Trophoblast cell (in vitro differentiated cells and primary cell): ENCODE data around the gene MMS22L.
A peak's percentile ranks its signal among the peaks of the same experiment; 100 is the strongest.

Experiments
- DNase-seq, 2 donors: peaks; one replicate each; pipeline ENCODE4 v3.0.0-alpha.2; 2016
- H2AFZ ChIP-seq: 2 replicates; pipeline ENCODE4 v1.6.1; 2013; ENCODE audit warnings: low read length, moderate library complexity, mild to moderate bottlenecking; ENCODE audit not compliant: insufficient read depth, poor library complexity
- H2AK5ac ChIP-seq: 2 replicates; pipeline ENCODE4 v1.6.1; 2013; ENCODE audit warnings: mild to moderate bottlenecking, low read length
- H2BK120ac ChIP-seq: 2 replicates; pipeline ENCODE4 v1.6.1; 2013; ENCODE audit warnings: low read length, mild to moderate bottlenecking, moderate library complexity; ENCODE audit not compliant: insufficient read depth, poor library complexity
- H2BK12ac ChIP-seq: 2 replicates; pipeline ENCODE4 v1.6.1; 2013; ENCODE audit warnings: mild to moderate bottlenecking, low read length, moderate library complexity
- H2BK5ac ChIP-seq: 2 replicates; pipeline ENCODE4 v1.6.1; 2013; ENCODE audit warnings: low read length, low read depth, moderate library complexity, mild to moderate bottlenecking; ENCODE audit not compliant: poor library complexity
- H3K14ac ChIP-seq: 2 replicates; pipeline ENCODE4 v1.6.1; 2013; ENCODE audit warnings: mild to moderate bottlenecking, low read length
- H3K18ac ChIP-seq: 2 replicates; pipeline ENCODE4 v1.6.1; 2013; ENCODE audit warnings: mild to moderate bottlenecking, low read length
- H3K23ac ChIP-seq: 2 replicates; pipeline ENCODE4 v1.6.1; 2013; ENCODE audit warnings: low read length
- H3K27ac ChIP-seq: 2 replicates; pipeline ENCODE4 v1.5.1; 2013; ENCODE audit warnings: low read depth, mild to moderate bottlenecking, inconsistent platforms, low read length, moderate library complexity
- H3K27me3 ChIP-seq: 2 replicates; pipeline ENCODE4 v1.6.1; 2013; ENCODE audit warnings: inconsistent platforms, mild to moderate bottlenecking, low read length, moderate library complexity; ENCODE audit not compliant: insufficient read depth
- H3K36me3 ChIP-seq, 2 experiments: 1 replicate in 1 of 2; 2 replicates in 1 of 2; pipeline ENCODE4 v1.6.1; 2013; ENCODE audit warnings: low read length in 2 of 2, mild to moderate bottlenecking in 2 of 2, moderate library complexity in 1 of 2; ENCODE audit not compliant: insufficient read depth in 2 of 2, control insufficient read depth in 1 of 2
- H3K4ac ChIP-seq: 2 replicates; pipeline ENCODE4 v1.6.1; 2013; ENCODE audit warnings: low read depth, mild to moderate bottlenecking, low read length, moderate library complexity
- H3K4me1 ChIP-seq, 2 experiments: 1 replicate in 1 of 2; 2 replicates in 1 of 2; pipeline ENCODE4 v1.6.1; 2013; ENCODE audit warnings: low read length in 2 of 2, mild to moderate bottlenecking in 2 of 2, moderate library complexity in 1 of 2; ENCODE audit not compliant: insufficient read depth in 2 of 2, control insufficient read depth in 1 of 2
- H3K4me2 ChIP-seq: 2 replicates; pipeline ENCODE4 v1.6.1; 2013; ENCODE audit warnings: inconsistent platforms, mild to moderate bottlenecking, low read length, moderate library complexity
- H3K4me3 ChIP-seq: 2 replicates; pipeline ENCODE4 v1.5.1; 2013; ENCODE audit warnings: mild to moderate bottlenecking, low read depth, low read length, inconsistent platforms
- H3K79me1 ChIP-seq: one replicate; pipeline ENCODE4 v1.6.1; 2013; ENCODE audit warnings: low read length
- H3K79me2 ChIP-seq: 2 replicates; pipeline ENCODE4 v1.6.1; 2013; ENCODE audit warnings: low read length, mild to moderate bottlenecking; ENCODE audit not compliant: control insufficient read depth, insufficient read depth, poor library complexity
- H3K9ac ChIP-seq: 2 replicates; pipeline ENCODE4 v1.6.1; 2013; ENCODE audit warnings: mild to moderate bottlenecking, low read length
- H3K9me3 ChIP-seq: 2 replicates; pipeline ENCODE4 v1.6.1; 2013; ENCODE audit warnings: low read depth, mild to moderate bottlenecking, control low read depth, inconsistent platforms, low read length; ENCODE audit not compliant: insufficient read depth
- H4K12ac ChIP-seq: 2 replicates; pipeline ENCODE4 v1.6.1; 2013; ENCODE audit warnings: low read depth, mild to moderate bottlenecking, low read length, moderate library complexity
- H4K8ac ChIP-seq: 2 replicates; pipeline ENCODE4 v1.6.1; 2013; ENCODE audit warnings: low read depth, mild to moderate bottlenecking, low read length, moderate library complexity
- H4K91ac ChIP-seq: one replicate; pipeline ENCODE4 v1.6.1; 2013; ENCODE audit warnings: low read depth, mild to moderate bottlenecking, low read length, moderate library complexity
- WGBS: extraction: QIAGEN DNeasy Blood & Tissue Kit; methylation state at CpG from one replicate; pipeline ENCODE4 v1.1.7; 2013; ENCODE audit warnings: missing lambda C conversion rate; ENCODE audit not compliant: insufficient read length, insufficient coverage; ENCODE audit errors: extremely low coverage; 5-methylcytosine and 5-hydroxymethylcytosine counted together

The MMS22L gene

DNA sequence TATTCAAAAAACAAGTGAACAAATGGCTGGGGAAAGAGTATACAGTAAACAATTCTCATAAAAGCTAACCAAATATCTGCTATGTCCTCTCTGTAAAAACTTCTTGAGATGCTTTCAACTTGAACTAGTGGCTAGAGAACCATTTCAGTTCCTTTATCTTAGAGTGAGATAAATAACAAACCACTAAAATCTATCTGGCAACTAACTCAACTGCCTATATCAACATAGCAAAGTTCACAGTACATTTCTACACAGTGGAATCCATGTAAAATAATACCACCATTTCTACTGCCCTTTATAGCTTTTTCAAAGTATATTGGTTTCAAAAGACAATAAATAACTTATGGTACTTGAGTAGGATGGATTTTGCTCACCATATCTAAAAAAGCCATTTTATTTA lies 95.1 kb downstream of the MMS22L start:
- Histone ChIP-seq H2BK120ac (no peak overlapping the region), H4K12ac (no peak overlapping the region), H3K4me2 (no peak overlapping the region), H3K9ac (no peak overlapping the region), H3K18ac (no peak overlapping the region), H3K27me3 (no peaks in the 10 kb centered on the region), H2BK12ac (no peak overlapping the region), H3K14ac (no peak overlapping the region), H3K4ac (no peak overlapping the region), H3K4me3 (no peak overlapping the region), H2AFZ (no peak overlapping the region), H3K23ac (no peak overlapping the region), H3K27ac (no peak overlapping the region), H3K79me2 (no peaks in the 10 kb centered on the region), H3K9me3 (no peaks in the 10 kb centered on the region), H4K8ac (no peak overlapping the region), H3K36me3 (no peaks in the 10 kb centered on the region), H2AK5ac (no peak overlapping the region), H3K79me1 (no peaks in the 10 kb centered on the region), H4K91ac (no peak overlapping the region), H2BK5ac (no peak overlapping the region), H3K4me1 (no peaks in the 10 kb centered on the region)
- no peak for DNase-seq

DNA sequence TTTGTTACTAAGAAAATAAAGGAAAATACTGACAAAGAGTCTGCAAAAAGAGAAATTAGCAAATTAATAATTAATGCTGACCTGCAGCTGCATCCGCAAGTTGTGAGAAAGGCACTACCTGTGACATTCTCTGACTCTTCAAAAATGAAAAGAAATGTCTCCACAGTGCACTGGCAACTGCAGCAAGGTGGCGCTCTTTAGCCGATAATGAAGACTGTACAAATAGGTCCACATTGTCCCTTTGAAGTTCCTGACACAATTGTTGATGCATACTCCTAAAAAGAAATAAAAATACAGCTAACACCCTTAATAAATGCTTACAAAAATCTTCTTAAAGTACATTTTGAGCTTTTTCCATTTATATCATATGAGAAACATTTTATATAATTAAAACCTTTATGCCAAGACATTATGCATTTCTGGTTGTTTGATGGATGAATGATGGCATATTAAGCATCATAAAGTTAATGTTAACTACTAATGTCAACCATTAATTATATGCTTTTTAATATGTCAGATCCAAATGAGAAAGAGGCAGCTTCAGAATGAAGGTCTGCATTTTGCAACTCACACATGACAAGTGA lies 96.5 kb downstream of the MMS22L start:
- H3K14ac ChIP-seq, result no peak overlapping the region
- no CpG with 5 or more reads among the region's 3 CpGs for WGBS
- H3K4me1 ChIP-seq, result no peaks in the 10 kb centered on the region
- no peaks in the 10 kb centered on the region for H3K79me2 ChIP-seq
- H2BK120ac ChIP-seq, result no peak overlapping the region
- no peaks in the 10 kb centered on the region for H3K27me3 ChIP-seq
- no peak overlapping the region for H4K91ac ChIP-seq
- H3K23ac ChIP-seq, result no peak overlapping the region
- no peaks in the 10 kb centered on the region for H3K79me1 ChIP-seq
- H3K36me3 ChIP-seq, result no peaks in the 10 kb centered on the region
- no peak overlapping the region for H3K9ac ChIP-seq
- no peaks in the 10 kb centered on the region for H3K9me3 ChIP-seq
- no peak overlapping the region for H3K27ac ChIP-seq
- no peak overlapping the region for H3K4me2 ChIP-seq
- no peak overlapping the region for H2BK5ac ChIP-seq
- H2BK12ac ChIP-seq, result no peak overlapping the region
- no peak overlapping the region for H2AK5ac ChIP-seq
- no peak overlapping the region for H2AFZ ChIP-seq
- peak; percentile 51 to 85 for DNase-seq
- H4K12ac ChIP-seq, result no peak overlapping the region
- H3K18ac ChIP-seq, result no peak overlapping the region
- H4K8ac ChIP-seq, result no peak overlapping the region
- no peak overlapping the region for H3K4me3 ChIP-seq
- no peak overlapping the region for H3K4ac ChIP-seq

DNA sequence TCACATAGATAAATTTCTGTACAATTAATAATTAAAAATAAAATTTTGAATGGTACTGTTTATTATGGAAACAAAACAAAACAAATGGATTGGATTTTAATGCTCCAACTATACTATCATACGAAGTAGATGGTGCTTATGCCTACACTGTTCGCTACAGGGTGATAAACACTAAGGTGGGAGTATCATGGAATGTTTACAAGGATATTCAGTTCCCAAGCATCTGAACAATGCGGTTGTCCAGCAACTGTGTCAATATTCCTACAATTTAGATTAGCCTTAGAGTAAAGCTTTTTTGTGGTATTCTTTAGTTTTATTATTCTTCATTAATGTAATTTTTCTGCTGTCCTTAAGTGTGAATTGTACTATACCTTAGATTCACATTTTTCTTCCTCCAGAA lies 105.1 kb downstream of the MMS22L start:
- no peaks in the 10 kb centered on the region for H3K79me1 ChIP-seq
- no peak overlapping the region for H3K4ac ChIP-seq
- DNase-seq, result peak in 1 of 2 donors; percentile 13
- H3K4me1 ChIP-seq, result no peaks in the 10 kb centered on the region
- no peak overlapping the region for H2BK12ac ChIP-seq
- no peak overlapping the region for H3K4me3 ChIP-seq
- H3K9me3 ChIP-seq, result no peaks in the 10 kb centered on the region
- peaks cover 0 to 1% of the 10 kb centered on the region in 2 experiments for H3K36me3 ChIP-seq
- H2BK120ac ChIP-seq, result no peak overlapping the region
- no peak overlapping the region for H3K18ac ChIP-seq
- no peaks in the 10 kb centered on the region for H3K27me3 ChIP-seq
- H3K14ac ChIP-seq, result no peak overlapping the region
- WGBS, result no CpG with 5 or more reads among the region's 3 CpGs
- H2AK5ac ChIP-seq, result no peak overlapping the region
- H2AFZ ChIP-seq, result no peak overlapping the region
- H4K12ac ChIP-seq, result no peak overlapping the region
- H3K9ac ChIP-seq, result no peak overlapping the region
- no peaks in the 10 kb centered on the region for H3K79me2 ChIP-seq
- H3K4me2 ChIP-seq, result no peak overlapping the region
- H4K8ac ChIP-seq, result no peak overlapping the region
- no peak overlapping the region for H2BK5ac ChIP-seq
- H3K27ac ChIP-seq, result no peak overlapping the region
- no peak overlapping the region for H3K23ac ChIP-seq
- H4K91ac ChIP-seq, result no peak overlapping the region

GRCh38 chr6:97176468-97176867 lies 106.5 kb downstream of the MMS22L start:
- Histone ChIP-seq H3K79me2 (no peaks in the 10 kb centered on the region), H3K36me3 (peaks cover 0 to 1% of the 10 kb centered on the region in 2 experiments), H3K79me1 (no peaks in the 10 kb centered on the region), H4K12ac (no peak overlapping the region), H3K4ac (no peak overlapping the region), H3K4me1 (no peaks in the 10 kb centered on the region), H4K8ac (no peak overlapping the region), H3K9ac (no peak overlapping the region), H2AK5ac (no peak overlapping the region), H4K91ac (no peak overlapping the region), H3K18ac (no peak overlapping the region), H2AFZ (no peak overlapping the region), H3K14ac (no peak overlapping the region), H3K23ac (no peak overlapping the region), H3K9me3 (no peaks in the 10 kb centered on the region), H3K27me3 (no peaks in the 10 kb centered on the region), H2BK5ac (no peak overlapping the region), H3K27ac (no peak overlapping the region), H2BK12ac (no peak overlapping the region), H3K4me3 (no peak overlapping the region), H3K4me2 (no peak overlapping the region), H2BK120ac (no peak overlapping the region)
- DNase-seq, result peak in 1 of 2 donors; percentile 29
- WGBS, result no CpG with 5 or more reads among the region's 2 CpGs
